ENCODE data around the gene RAPGEF3.

The RAPGEF3 gene

DNA sequence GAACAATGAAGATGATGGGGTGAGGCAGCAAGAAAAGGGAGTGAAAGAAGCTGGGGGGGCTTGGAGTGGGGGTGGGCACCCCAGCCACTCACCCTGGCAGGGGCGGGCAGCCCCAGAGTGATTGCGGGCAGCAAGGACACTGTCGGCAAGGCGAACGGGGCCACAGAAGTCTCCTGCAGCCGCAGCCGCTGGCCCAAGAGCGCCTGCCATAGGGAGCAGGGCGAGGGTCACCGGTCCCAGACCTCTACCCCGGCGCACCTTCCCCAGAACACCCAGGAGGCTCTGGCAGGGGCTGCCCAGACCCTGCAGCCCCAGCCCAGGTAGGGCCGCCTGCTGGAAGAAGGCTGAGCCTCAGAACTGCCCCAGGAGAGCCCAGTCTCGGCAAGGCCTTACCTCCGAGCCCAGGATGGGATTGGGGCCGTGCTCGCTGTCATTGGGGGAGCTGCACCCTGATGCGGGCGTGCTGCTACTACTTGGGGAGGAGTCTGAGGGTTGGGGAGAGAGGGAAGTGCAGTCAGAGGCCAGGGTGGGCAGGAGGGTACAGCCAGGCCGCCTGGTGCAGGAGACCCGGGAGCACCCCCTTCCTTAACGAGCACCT is 37.2 kb upstream of the RAPGEF3 start:
- TF ChIP-seq, protein P1, sequence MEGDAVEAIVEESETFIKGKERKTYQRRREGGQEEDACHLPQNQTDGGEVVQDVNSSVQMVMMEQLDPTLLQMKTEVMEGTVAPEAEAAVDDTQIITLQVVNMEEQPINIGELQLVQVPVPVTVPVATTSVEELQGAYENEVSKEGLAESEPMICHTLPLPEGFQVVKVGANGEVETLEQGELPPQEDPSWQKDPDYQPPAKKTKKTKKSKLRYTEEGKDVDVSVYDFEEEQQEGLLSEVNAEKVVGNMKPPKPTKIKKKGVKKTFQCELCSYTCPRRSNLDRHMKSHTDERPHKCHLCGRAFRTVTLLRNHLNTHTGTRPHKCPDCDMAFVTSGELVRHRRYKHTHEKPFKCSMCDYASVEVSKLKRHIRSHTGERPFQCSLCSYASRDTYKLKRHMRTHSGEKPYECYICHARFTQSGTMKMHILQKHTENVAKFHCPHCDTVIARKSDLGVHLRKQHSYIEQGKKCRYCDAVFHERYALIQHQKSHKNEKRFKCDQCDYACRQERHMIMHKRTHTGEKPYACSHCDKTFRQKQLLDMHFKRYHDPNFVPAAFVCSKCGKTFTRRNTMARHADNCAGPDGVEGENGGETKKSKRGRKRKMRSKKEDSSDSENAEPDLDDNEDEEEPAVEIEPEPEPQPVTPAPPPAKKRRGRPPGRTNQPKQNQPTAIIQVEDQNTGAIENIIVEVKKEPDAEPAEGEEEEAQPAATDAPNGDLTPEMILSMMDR (IDR thresholded peaks at IDR 0.05) = no peak

DNA sequence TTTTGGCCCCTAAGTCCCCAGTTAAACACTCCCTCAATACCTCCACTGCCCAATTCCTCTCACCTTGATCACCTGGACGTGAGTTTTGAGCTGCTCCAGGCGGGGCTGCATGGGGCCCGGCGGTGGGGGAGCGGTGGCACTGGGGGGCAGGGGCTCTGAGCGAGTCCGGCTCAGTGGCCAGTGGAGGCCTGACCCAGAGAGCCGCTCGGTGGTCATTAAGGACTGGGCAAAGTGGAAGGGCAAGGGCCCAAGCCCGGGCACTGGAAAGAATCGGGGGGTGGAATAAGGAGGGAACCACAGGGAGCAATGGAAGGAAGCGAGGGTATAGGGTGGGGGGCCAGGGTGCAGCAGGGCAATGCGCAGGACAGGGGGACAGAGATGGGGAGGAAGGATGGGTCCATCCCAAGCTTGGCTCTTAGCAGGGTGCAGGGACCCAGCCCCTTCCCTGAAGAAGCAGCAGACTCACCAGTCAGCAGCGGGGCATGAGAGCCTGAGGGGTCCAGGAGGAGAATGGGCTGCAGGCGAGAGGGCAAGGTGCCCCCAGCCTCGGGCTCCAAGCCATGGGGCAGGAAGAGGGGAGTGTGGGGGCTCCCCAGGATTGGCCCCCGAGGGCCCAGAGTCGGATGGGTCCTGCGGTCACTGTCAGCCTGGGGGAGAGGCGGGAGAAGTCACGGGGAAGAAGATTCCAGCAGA is 36.6 kb upstream of the RAPGEF3 start:
- TF ChIP-seq, protein P1 (IDR thresholded peaks at IDR 0.05) = no peak

DNA sequence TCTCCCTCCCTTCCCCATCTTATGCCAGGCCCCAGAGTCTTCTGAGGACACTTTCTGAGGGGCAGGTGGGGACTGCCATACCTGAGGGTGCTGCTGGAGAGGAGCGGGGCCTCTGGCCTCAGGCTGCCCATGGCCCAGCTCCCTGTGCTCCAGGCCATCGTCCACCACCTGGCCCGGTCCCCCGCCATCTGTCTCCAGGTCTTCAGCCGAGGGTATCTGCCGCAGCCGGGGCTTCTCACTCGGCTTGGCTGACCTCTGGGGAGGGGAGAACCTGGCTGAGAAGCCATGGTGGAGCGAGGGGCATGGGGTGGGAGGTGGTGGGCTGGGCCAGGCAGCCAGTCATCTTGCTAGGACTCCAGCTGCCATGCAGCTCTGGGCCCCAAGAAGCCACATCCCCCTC is 36.0 kb upstream of the RAPGEF3 start:
- TF ChIP-seq, protein P1 (IDR thresholded peaks at IDR 0.05) = no peak

DNA sequence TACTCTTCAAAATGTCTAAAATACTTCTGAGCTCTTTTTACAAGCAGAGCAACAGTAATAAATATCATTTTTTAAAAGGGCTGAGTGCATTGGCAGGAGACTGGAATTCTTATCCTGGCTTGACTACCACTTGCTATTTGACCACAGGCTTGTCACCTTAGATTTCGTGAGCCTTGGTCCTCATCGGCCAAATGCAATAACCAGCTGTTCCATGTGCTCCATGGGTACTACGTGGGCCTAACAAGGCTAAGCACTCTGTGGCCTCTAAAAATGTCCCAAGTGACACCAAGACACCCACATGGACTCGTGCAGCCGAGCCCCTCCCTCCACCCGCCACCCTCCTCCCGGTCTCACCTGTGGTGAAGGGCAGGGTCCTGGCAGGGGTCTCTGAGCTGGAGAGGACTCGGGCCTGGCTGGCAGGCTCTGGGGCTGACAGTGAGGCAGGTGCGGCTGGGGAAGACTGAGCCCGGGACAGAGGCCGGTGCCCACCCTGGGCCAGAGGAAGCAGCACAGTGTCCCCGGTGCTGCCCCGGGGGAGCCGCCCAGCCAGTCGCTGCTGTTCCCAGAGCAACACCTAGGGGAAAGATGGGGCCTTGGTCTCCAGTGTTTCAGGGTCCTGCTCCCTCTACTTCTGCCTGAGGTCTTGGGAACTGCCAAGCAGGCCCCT is 34.5 kb upstream of the RAPGEF3 start:
- TF ChIP-seq, protein P1 (IDR thresholded peaks at IDR 0.05) = no peak

DNA sequence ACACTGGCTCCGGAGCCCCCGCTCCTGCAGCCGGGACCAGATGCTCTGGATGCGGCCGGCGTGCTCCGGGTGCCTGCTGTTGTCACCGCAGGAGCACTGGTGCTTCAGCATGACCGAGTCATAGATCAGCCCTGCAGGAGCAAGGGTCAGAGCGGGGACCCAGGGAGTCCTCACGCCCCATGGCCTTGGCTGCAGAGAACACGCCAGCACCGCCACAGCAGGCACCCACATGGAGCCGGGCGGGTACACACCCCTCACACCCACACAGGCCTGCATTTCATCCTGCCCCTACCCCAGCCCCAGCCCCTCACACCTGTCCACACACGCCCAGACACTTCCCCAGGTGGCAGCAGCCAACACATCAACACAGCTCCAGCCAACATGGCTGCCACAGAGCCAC is 33.2 kb upstream of the RAPGEF3 start:
- TF ChIP-seq, protein P1 (IDR thresholded peaks at IDR 0.05) = no peak

DNA sequence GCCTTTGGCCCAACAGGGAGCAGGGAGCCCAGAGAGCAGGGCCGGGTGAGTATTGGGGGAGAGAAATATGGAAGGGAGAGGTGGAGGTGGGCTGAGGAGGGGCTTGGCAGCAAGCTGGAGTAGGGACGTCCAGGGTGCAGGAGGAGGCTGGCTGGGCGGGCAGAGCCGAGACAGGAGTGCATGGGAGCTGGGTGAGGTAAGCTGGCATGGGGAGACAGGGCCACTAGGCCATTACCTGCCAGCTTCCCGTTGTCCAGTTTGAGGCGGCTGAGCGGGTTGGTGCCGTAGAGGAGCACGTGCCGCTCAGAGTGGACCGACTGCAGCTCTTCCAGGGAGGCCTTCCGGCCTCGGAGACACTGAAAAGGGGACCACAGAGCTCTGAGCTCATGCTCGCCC is 32.7 kb upstream of the RAPGEF3 start:
- TF ChIP-seq, protein P1 (IDR thresholded peaks at IDR 0.05) = no peak

DNA sequence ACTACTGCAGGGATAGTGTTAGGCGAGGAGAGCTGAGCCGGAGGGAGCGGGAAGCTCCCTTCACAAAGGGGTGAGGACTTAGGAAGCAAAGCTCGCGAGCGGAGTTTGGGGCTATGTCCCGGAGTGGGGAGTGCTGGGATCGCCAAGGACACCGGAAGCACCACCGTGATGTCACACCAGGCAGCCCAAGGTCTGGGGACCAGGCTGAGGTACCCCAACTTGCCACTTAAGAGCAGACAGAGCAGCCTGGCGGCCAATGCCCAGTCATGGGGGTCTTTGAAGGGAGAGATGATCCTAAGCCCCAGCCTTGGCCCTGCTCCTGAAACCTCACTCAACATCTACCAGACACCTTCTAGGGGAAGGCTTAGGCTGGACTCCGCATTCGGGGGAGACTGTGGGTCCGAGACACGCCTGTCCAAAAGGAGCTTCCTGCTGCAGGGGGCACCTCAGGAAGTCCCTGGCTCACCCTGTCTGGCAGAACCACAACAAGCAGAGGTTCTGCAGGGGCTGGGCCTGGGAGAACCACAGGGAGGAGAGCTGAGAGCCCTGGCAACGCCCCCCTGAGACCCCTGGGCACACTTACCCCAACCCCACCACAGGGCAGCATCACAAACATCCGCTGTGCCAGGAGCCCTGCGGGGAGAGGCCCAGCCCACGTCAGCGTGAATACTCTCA is 32.1 kb upstream of the RAPGEF3 start:
- TF ChIP-seq, protein P1 (IDR thresholded peaks at IDR 0.05) = no peak
